Endothelial cell of umbilical vein (primary cell): ENCODE results near the gene HSFX2. TPM values are rescaled to one million over a fixed set of nuclear protein-coding genes. Genes with fewer than 3 reads are reported as not detected.
"Not testable (repeated sequence)": the region's sequence is repeated elsewhere in the genome, so short reads cannot be mapped to it uniquely, and the experiment has no call there.

ENCODE experiments used
- BruUV-seq: library from RNA; stranded (reverse); fragments of 400-500 nt; replicated peaks from 2 replicates; lab custom pipeline; 2021; lab: Mats Ljungman, UMichigan
- CTCF ChIA-PET: fragments of 300-600, 350-600 bp; sonication (Branson Sonifier 250); formaldehyde crosslinking; loops from one replicate; lab custom pipeline; 2021; ENCODE audit warnings: antibody characterized with exemption, inconsistent platforms; lab: Charles Lee
- POLR2A ChIA-PET: fragments of 300-600, 350-600 bp; sonication (Branson Sonifier 250); formaldehyde crosslinking; loops from one replicate; lab custom pipeline; 2021; ENCODE audit warnings: antibody characterized with exemption, inconsistent platforms; lab: Charles Lee
- DNase-seq: peaks from one replicate; pipeline ENCODE4 v3.0.0-alpha.2; 2011; ENCODE audit warnings: low read depth, low spot score
- FAIRE-seq: peaks from 2 replicates; lab custom pipeline; 2011; peaks lifted over from hg19 to GRCh38; lab: Jason Lieb, UNC
- H2AFZ ChIP-seq: 2 replicates; pipeline ENCODE4 v1.6.0; 2012; ENCODE audit warnings: low read depth, low read length, control low read depth, inconsistent platforms
- H3K27ac ChIP-seq: 2 replicates; pipeline ENCODE4 v1.5.1; 2011; ENCODE audit warnings: low read depth, mild to moderate bottlenecking, control low read depth, low read length, moderate library complexity; ENCODE audit not compliant: insufficient read depth
- H3K27me3 ChIP-seq, 2 experiments: 2 replicates each; pipeline versions ENCODE4 v1.6.0 to v1.6.1; 2011; ENCODE audit warnings: low read length in 2 of 2, mixed read lengths in 1 of 2; ENCODE audit not compliant: control insufficient read depth in 2 of 2, insufficient read depth in 2 of 2
- H3K36me3 ChIP-seq, 2 experiments: 2 replicates in 1 of 2; 3 replicates in 1 of 2; pipeline ENCODE4 v1.5.1; 2011; ENCODE audit warnings: low read length in 2 of 2, mild to moderate bottlenecking in 1 of 2, moderate library complexity in 1 of 2; ENCODE audit not compliant: control insufficient read depth in 2 of 2, insufficient read depth in 2 of 2; ENCODE audit errors: extremely low read depth in 1 of 2
- H3K4me1 ChIP-seq: 3 replicates; pipeline ENCODE4 v1.5.1; 2011; ENCODE audit warnings: mild to moderate bottlenecking, low read length; ENCODE audit not compliant: control insufficient read depth, insufficient read depth; ENCODE audit errors: extremely low read depth
- H3K4me2 ChIP-seq: 2 replicates; pipeline ENCODE4 v1.6.1; 2011; ENCODE audit warnings: low read length, control low read depth, mixed read lengths; ENCODE audit not compliant: insufficient read depth
- H3K4me3 ChIP-seq, 3 experiments: fragments of 200-600 bp in 1 of 3; sonication (generic), shearing (Covaris generic) in 1 of 3; replicated peaks in 1 of 3; 2 replicates each; pipeline ENCODE4 v1.5.1; 2011 to 2016; ENCODE audit warnings: control low read depth in 3 of 3, low read length in 3 of 3, mild to moderate bottlenecking in 2 of 3, inconsistent platforms in 1 of 3, low read depth in 1 of 3, moderate library complexity in 1 of 3; ENCODE audit not compliant: insufficient read depth in 1 of 3
- H3K79me2 ChIP-seq: 2 replicates; pipeline ENCODE4 v1.6.0; 2012; ENCODE audit warnings: low read length, inconsistent platforms; ENCODE audit not compliant: control insufficient read depth, insufficient read depth
- H3K9ac ChIP-seq: replicated peaks from 2 replicates; pipeline ENCODE3; 2011; ENCODE audit warnings: low read length, control low read depth; ENCODE audit not compliant: insufficient read depth; ENCODE audit errors: extremely low read depth
- H3K9me1 ChIP-seq: replicated peaks from 3 replicates; pipeline ENCODE4 v1.6.0; 2011; ENCODE audit warnings: mild to moderate bottlenecking, low read length; ENCODE audit not compliant: control insufficient read depth, insufficient read depth; ENCODE audit errors: extremely low read depth
- H3K9me3 ChIP-seq: replicated peaks from 2 replicates; pipeline ENCODE4 v1.5.1; 2012; ENCODE audit warnings: low read length, inconsistent platforms; ENCODE audit not compliant: control insufficient read depth, insufficient read depth
- H4K20me1 ChIP-seq: replicated peaks from 2 replicates; pipeline ENCODE3; 2011; ENCODE audit warnings: mild to moderate bottlenecking, low read length; ENCODE audit not compliant: control insufficient read depth, insufficient read depth; ENCODE audit errors: extremely low read depth
- EZH2 ChIP-seq: IDR thresholded peaks from 2 replicates; pipeline ENCODE4 v1.6.1; 2012; ENCODE audit warnings: borderline replicate concordance, low read depth, mild to moderate bottlenecking, moderate library complexity, low read length, inconsistent platforms; ENCODE audit not compliant: severe bottlenecking
- FOS ChIP-seq: IDR thresholded peaks from 2 replicates; pipeline ENCODE4 v1.6.1; 2011; ENCODE audit warnings: mild to moderate bottlenecking, low read length, moderate library complexity, borderline replicate concordance; ENCODE audit not compliant: insufficient read depth
- GATA2 ChIP-seq: IDR thresholded peaks from 2 replicates; pipeline ENCODE4 v1.7.0; 2011; ENCODE audit warnings: low read depth, mild to moderate bottlenecking, moderate library complexity, mixed read lengths, low read length; ENCODE audit not compliant: insufficient read length, insufficient read depth
- JUN ChIP-seq: IDR thresholded peaks from 2 replicates; pipeline ENCODE4 v1.6.1; 2011; ENCODE audit warnings: borderline replicate concordance, low read depth; ENCODE audit not compliant: insufficient read length, insufficient read depth
- MAX ChIP-seq: IDR thresholded peaks from 2 replicates; pipeline ENCODE4 v1.6.1; 2011; ENCODE audit not compliant: insufficient read depth, insufficient read length
- MYC ChIP-seq: IDR thresholded peaks from one replicate; pipeline ENCODE4 v1.6.1; 2011; ENCODE audit warnings: mild to moderate bottlenecking, low read depth, low read length
- POLR2A ChIP-seq: IDR thresholded peaks from 2 replicates; pipeline ENCODE4 v1.6.1; 2012; ENCODE audit warnings: low read depth, mild to moderate bottlenecking, control low read depth, low read length
- POLR2AphosphoS5 ChIP-seq: IDR thresholded peaks from 2 replicates; pipeline ENCODE4 v1.6.1; 2012; ENCODE audit warnings: low read depth, mild to moderate bottlenecking, control low read depth, low read length, moderate library complexity; ENCODE audit not compliant: insufficient read depth
- dilution Hi-C: fragments of 300-500 bp; cut with MboI; formaldehyde crosslinking; loops from one replicate; pipeline ENCODE4 v1.15.0; 2019; ENCODE audit warnings: low sequenced_read_pairs; ENCODE audit not compliant: extremely low pct_ligation_motif_present
- intact Hi-C: fragments of 100-400 bp; cut with micrococcal nuclease; formaldehyde crosslinking; loops from one replicate; pipeline ENCODE4 v1.10.0; 2022
- polyA plus RNA-seq, 4 experiments: library from polyadenylated mRNA; depleted of rRNA in 3 of 4; stranded (reverse) in 3 of 4; unstranded in 1 of 4; fragments of >200 nt; gene quantifications; 2 replicates each; pipeline versions ENCODE4 v1.2.1 to v1.2.3, GENCODE V29; 2011 to 2012; ENCODE audit warnings: missing spikeins in 1 of 4
- total RNA-seq: library from RNA; stranded (reverse); gene quantifications from 2 replicates; pipeline ENCODE4 v1.2.3, GENCODE V29; 2021
- TF ChIP-seq, protein P1 (sequence below), 2 donors: IDR thresholded peaks; 1 replicate in 1 of 2; 2 replicates in 1 of 2; pipeline ENCODE4 v1.5.1; 2011; ENCODE audit warnings: low read length in 2 of 2, mild to moderate bottlenecking in 2 of 2, moderate library complexity in 2 of 2, control low read depth in 1 of 2, inconsistent platforms in 1 of 2, low read depth in 1 of 2; ENCODE audit not compliant: insufficient read depth in 1 of 2; ENCODE audit errors: extremely low read depth in 1 of 2

Gene HSFX2
- total and polyA plus RNA-seq, 2 donors (not counting 3 experiments of a cell fraction or from before 2014, with no cell fraction given): 0.11 TPM; not detected in 1

DNA sequence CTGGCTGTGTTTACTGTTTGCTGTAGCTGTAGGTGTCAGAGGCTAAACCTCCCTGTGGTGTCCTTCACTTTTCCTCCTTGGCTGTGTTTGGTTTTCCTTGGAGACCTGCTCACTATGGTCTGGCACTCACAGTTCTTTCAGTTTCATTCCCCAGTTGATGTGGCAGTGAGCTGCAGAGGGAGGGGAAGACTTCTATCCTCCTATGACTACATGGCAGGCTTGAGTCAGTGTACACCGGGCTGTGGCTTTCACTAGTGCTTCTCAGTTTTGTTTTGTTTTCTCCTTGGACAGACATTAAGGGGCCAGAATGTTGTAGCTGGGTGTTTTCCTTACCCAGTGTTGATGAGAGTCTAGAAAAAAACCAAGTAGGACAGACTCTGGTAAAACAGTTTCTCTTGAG is 21.7 kb downstream of the HSFX2 start:
- H3K9ac ChIP-seq, H2AFZ ChIP-seq, POLR2A ChIA-PET, H3K27ac ChIP-seq, DNase-seq, CTCF ChIA-PET, H3K9me1 ChIP-seq, FAIRE-seq, H3K4me1 ChIP-seq, H3K36me3 ChIP-seq, H3K27me3 ChIP-seq, H3K79me2 ChIP-seq, intact Hi-C loops, dilution Hi-C loops, H3K4me3 ChIP-seq, H3K9me3 ChIP-seq, H3K4me2 ChIP-seq, H4K20me1 ChIP-seq, BruUV-seq: not testable (repeated sequence)

GRCh38 chrX:149572743-149573142 is 22.4 kb downstream of the HSFX2 start:
- dilution Hi-C loops: no loop called here
- H3K27me3 ChIP-seq: no peaks in the 10 kb centered on the region
- CTCF ChIA-PET: no interaction called here
- no peak overlapping the region for H3K27ac ChIP-seq
- no peaks in the 10 kb centered on the region for H3K36me3 ChIP-seq
- H3K9me1 ChIP-seq: no peaks in the 10 kb centered on the region
- DNase-seq (no peak), FAIRE-seq (no peak)
- H3K9me3 ChIP-seq: no peaks in the 10 kb centered on the region
- no TSS peak for BruUV-seq
- no peak overlapping the region for H3K4me3 ChIP-seq
- intact Hi-C loops: no loop called here
- no peaks in the 10 kb centered on the region for H3K4me1 ChIP-seq
- POLR2A ChIA-PET: no interaction called here
- no peak overlapping the region for H3K9ac ChIP-seq
- H2AFZ ChIP-seq: no peak overlapping the region
- TF ChIP-seq, protein P1, sequence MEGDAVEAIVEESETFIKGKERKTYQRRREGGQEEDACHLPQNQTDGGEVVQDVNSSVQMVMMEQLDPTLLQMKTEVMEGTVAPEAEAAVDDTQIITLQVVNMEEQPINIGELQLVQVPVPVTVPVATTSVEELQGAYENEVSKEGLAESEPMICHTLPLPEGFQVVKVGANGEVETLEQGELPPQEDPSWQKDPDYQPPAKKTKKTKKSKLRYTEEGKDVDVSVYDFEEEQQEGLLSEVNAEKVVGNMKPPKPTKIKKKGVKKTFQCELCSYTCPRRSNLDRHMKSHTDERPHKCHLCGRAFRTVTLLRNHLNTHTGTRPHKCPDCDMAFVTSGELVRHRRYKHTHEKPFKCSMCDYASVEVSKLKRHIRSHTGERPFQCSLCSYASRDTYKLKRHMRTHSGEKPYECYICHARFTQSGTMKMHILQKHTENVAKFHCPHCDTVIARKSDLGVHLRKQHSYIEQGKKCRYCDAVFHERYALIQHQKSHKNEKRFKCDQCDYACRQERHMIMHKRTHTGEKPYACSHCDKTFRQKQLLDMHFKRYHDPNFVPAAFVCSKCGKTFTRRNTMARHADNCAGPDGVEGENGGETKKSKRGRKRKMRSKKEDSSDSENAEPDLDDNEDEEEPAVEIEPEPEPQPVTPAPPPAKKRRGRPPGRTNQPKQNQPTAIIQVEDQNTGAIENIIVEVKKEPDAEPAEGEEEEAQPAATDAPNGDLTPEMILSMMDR (IDR thresholded peaks at IDR 0.05; ENCODE audit: extremely low read depth in 1 of 2, insufficient read depth in 1 of 2, low read depth in 1 of 2, low read length in 2 of 2): no peak
- TF ChIP-seq FOS (no peak), MYC (no peak), POLR2AphosphoS5 (no peak), GATA2 (no peak), EZH2 (no peak), JUN (no peak), MAX (no peak), POLR2A (no peak)
- H3K4me2 ChIP-seq: no peak overlapping the region
- no peaks in the 10 kb centered on the region for H4K20me1 ChIP-seq
- no peaks in the 10 kb centered on the region for H3K79me2 ChIP-seq
